Measurements from ENCODE around the gene TAAR2. TPM values are rescaled to one million over a fixed set of nuclear protein-coding genes. Genes with fewer than 3 reads are reported as not detected.

Gene TAAR2
- total RNA-seq, 6 experiments from 2014 or later = not detected

DNA sequence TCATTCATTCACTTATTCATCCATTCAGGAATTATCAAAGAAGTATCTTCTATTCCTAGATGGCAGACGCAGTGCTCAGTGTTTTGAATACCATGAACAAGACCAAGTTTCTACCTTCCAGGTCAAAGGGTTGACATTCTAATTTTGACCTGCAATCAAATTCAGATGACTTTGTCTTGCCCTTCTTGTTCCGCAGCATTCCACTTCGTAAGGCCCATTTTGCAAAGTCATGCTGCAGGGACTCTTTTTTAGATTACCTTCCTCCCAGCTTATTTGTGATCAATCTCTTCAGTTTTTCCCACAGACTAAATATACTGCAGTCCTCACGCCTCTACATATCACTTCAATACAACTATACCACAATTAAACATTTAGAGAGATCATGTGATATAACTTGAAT is 42.0 kb upstream of the TAAR2 start:
- no peak for DNase-seq
- WGBS (ENCODE audit: insufficient coverage, low coverage, low lambda C conversion rate, missing lambda C conversion rate) = 90% methylated on average over 3 of the region's 4 CpGs
- H3K9me3 ChIP-seq = no peaks in the 10 kb centered on the region
- H3K36me3 ChIP-seq = no peaks in the 10 kb centered on the region
- no peak overlapping the region for H3K27ac ChIP-seq
- no peak overlapping the region for H3K4me3 ChIP-seq
- H3K27me3 ChIP-seq = no peaks in the 10 kb centered on the region
- intact Hi-C loops (cut with DNase I) = no loop called here
- no peak for ATAC-seq
- TF ChIP-seq, protein P1, sequence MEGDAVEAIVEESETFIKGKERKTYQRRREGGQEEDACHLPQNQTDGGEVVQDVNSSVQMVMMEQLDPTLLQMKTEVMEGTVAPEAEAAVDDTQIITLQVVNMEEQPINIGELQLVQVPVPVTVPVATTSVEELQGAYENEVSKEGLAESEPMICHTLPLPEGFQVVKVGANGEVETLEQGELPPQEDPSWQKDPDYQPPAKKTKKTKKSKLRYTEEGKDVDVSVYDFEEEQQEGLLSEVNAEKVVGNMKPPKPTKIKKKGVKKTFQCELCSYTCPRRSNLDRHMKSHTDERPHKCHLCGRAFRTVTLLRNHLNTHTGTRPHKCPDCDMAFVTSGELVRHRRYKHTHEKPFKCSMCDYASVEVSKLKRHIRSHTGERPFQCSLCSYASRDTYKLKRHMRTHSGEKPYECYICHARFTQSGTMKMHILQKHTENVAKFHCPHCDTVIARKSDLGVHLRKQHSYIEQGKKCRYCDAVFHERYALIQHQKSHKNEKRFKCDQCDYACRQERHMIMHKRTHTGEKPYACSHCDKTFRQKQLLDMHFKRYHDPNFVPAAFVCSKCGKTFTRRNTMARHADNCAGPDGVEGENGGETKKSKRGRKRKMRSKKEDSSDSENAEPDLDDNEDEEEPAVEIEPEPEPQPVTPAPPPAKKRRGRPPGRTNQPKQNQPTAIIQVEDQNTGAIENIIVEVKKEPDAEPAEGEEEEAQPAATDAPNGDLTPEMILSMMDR (IDR thresholded peaks at IDR 0.05) = no peak
- TF ChIP-seq POLR2A (IDR thresholded peaks at IDR 0.05) = no peak
- H3K4me1 ChIP-seq = peaks cover 0 to 14% (median 7%) of the 10 kb centered on the region in 4 donors

GRCh38 chr6:132664309-132665034 is 40.4 kb upstream of the TAAR2 start:
- Histone ChIP-seq H3K9me3 (no peaks in the 10 kb centered on the region), H3K27me3 (no peaks in the 10 kb centered on the region), H3K27ac (no peak overlapping the region), H3K4me1 (no peaks in the 10 kb centered on the region), H3K36me3 (no peaks in the 10 kb centered on the region), H3K4me3 (no peak overlapping the region)
- TF ChIP-seq, protein P1 (IDR thresholded peaks at IDR 0.05) = no peak
- TF ChIP-seq POLR2A (IDR thresholded peaks at IDR 0.05) = no peak
- DNase-seq (no peak), ATAC-seq (no peak)
- WGBS (ENCODE audit: insufficient coverage, low coverage, low lambda C conversion rate, missing lambda C conversion rate) = 100% methylated on average over 1 of the region's 1 CpG
- intact Hi-C loops (cut with DNase I) = no loop called here

DNA sequence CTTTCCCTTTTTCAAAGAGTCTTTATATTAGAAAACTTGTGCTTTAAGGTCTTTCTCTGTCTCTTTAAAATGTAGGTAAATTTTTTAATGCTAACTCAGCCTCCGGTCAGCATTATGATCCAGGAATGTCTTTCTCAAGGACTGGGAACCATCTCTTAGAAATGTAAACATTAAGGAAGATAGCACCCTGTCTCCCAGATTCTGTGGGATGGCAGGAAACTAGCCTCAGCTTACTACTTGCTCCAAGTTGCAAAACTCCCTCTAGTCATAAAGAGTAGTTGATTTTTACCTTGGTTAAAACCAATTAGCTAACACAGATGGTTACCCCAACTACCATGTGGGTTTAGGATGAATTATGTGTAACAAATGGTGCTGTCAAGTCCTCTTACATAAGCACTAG is 39.6 kb upstream of the TAAR2 start:
- no peaks in the 10 kb centered on the region for H3K27me3 ChIP-seq
- H3K4me3 ChIP-seq = no peak overlapping the region
- H3K9me3 ChIP-seq = no peaks in the 10 kb centered on the region
- TF ChIP-seq, protein P1 (IDR thresholded peaks at IDR 0.05) = no peak
- TF ChIP-seq POLR2A (IDR thresholded peaks at IDR 0.05) = no peak
- H3K36me3 ChIP-seq = no peaks in the 10 kb centered on the region
- 79% methylated on average over 1 of the region's 1 CpG for WGBS (ENCODE audit: insufficient coverage, low coverage, low lambda C conversion rate, missing lambda C conversion rate)
- H3K27ac ChIP-seq = no peak overlapping the region
- DNase-seq = no peak
- intact Hi-C loops (cut with DNase I) = no loop called here
- H3K4me1 ChIP-seq = no peaks in the 10 kb centered on the region
- ATAC-seq = no peak

GRCh38 chr6:132661906-132662305 is 37.8 kb upstream of the TAAR2 start:
- no peaks in the 10 kb centered on the region for H3K27me3 ChIP-seq
- H3K4me3 ChIP-seq = no peak overlapping the region
- 63% methylated on average over 4 of the region's 4 CpGs for WGBS (ENCODE audit: insufficient coverage, low coverage, low lambda C conversion rate, missing lambda C conversion rate)
- no peak for DNase-seq
- intact Hi-C loops (cut with DNase I) = no loop called here
- H3K9me3 ChIP-seq = no peaks in the 10 kb centered on the region
- no peak for ATAC-seq
- H3K36me3 ChIP-seq = no peaks in the 10 kb centered on the region
- H3K4me1 ChIP-seq = no peaks in the 10 kb centered on the region
- no peak overlapping the region for H3K27ac ChIP-seq
- TF ChIP-seq, protein P1 (IDR thresholded peaks at IDR 0.05) = no peak
- no peak for TF ChIP-seq POLR2A (IDR thresholded peaks at IDR 0.05)

Data from right lobe of liver (tissue), 6 donors.